Activated CD8-positive, alpha-beta memory T cell treated with anti-CD3 and anti-CD28 coated beads for 1 hour (primary cell): Measurements from ENCODE around the gene MDN1.

Source experiments
- DNase-seq, 2 donors: peaks; one replicate each; pipeline ENCODE4 v3.0.0-alpha.2; 2020; ENCODE audit warnings: low read depth in 1 of 2; ENCODE audit errors: extremely low read depth in 1 of 2

MDN1 gene

DNA sequence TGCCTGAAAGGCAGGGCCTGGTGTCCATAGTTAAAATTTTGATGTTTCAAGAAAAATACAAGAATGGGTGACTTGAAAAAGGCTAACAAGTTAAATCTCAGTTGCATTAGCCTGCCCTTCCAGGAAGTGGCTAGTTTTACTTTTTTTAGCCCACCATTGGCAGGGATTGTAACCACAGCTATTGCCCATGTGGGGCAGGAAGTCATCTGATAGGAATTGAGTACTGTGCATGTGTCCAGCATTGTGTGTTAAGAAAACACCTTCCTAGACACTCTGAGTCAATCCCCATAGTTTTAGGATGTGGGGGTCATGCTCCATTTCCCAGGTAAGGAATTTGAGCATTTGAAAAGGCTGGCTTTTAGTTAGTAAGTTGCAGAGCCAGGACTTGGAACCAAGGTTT, 207.9 kb downstream of the MDN1 start:
- no peak for DNase-seq

DNA sequence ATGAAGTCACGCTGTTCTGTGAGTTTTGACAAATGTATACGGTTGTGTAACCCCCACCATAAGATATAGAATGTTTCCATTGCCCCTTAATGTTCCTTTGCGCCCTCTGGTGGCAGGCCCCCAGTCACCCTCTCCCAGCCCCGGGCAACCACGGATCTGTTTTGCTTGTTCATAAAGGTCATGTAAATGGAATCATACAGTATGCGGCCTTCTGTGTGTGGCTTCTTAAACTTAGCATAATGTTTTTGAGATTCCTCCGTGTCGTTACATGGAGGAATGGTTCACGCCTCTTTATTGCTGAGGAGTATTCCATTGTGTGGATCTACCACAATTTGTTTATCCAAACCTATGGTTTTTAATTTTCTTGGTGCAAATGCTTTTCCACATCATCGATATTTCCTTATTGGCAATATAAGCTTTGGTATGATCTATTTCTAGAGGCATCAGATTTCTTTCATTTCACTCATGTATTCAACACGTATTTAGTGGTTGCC, 209.4 kb downstream of the MDN1 start:
- peak; percentile 49 to 73 for DNase-seq

DNA sequence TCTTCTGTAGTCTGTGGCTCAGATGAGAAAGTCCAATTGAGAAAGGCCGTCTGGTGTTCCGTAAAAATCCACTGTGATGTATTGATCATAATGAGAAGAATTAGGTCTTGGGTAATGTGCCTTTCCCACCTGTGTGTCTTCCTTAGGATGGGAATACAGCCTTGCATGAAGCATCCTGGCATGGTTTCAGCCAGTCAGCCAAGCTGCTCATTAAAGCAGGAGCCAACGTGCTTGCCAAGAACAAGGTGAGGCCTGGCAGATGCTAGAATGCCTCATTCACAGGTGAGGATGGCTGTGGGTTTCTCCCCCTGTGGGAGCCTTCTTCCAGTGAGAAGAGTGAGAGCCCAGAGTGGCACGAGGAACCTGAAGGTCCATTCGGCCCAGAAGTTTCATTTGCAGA, 213.7 kb downstream of the MDN1 start:
- no peak for DNase-seq

DNA sequence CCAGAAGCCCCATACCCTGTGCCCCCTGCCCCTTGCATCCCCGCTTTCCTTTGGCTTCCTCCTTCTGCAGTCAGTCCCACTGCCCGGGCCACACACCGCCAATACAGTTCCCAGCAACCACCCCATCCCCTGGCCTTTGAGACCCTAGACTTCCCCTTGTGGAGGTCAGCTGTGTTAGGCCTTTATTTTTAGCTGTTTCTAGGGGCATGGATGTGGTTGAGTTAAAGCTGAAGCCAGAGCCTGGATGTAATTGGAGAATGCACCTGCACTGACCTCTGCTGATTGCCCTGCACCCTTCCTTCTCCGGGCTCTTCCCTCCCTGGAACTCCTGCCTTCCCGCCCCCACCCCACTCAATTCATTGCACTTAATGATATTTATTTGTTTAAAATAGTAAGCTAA, 214.9 kb downstream of the MDN1 start:
- no peak for DNase-seq

DNA sequence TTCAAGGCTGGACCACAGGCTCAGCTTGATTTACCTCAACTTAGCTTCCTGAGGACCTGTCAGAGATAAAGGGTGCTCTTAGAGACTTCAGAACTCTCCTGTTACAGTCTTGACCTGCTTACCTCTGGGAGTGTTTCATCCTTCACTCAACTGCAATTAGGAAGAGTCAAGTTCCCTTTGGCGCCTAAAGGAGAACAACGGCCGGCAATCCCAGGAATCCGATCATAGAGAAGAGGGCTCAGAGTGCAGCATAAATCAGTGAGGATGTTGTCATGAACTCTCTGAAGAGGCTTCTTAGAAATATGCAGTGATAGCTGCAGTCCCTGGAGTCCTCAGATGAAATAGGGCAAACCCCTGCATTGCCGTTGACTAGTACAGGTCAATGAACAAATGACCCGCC, 217.4 kb downstream of the MDN1 start:
- DNase-seq: no peak

DNA sequence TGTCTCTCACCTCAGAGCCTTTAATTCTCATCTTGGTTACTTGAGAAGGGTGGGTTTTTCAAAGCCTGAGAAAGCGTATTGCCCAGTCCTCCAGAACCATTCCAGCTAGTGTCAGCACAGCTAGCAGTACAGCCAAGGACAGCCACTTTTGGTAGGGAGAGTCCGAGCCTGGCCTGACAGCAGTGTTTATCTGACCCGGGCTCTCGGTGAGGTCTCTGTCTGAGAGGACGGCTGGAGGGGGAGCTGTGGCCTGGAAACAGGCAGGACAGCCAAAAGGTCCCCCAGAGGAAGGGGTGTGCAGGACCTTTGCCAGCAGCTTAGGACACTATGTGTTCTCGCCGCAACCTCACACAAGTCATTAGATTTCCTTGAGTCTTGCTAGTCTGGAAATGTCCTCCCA, 219.9 kb downstream of the MDN1 start:
- DNase-seq: no peak

DNA sequence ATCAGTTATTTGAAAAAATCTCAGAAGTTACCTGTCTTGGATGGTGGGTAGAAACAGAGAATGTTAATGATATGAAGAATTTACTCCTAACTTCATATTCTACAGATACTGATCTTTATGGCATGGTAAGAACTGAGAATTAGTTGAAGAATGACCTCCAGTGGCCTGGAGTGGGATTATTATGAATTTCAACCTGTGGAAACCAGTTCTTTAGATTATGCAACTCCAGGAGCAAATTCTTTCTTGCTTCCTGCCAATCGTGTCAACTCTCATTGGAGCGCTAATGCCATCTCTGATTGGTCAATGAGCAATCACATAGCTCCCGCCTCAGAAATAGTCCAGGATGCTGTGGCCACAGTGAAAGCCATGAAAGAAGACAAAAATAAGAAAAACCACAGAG, 221.6 kb downstream of the MDN1 start:
- no peak for DNase-seq

DNA sequence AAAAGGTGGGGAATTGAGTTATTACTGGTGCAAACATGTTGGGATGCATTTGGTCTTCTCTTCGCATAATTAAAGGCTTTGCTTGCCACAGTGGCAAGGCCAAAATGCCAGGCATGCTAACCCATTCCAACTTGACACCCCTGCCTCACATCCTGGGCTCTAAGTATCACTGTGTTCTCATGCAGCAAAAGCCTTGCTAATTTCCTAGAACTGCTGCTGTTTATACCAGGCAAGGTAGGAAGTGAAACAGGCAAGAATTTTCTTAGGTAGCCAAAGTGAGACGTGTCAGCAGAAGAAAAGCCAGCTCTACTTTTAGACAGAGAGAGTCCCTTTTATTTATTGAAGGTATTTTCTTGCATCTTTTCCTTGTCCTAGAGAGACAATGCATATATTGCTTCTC, 222.2 kb downstream of the MDN1 start:
- DNase-seq: no peak

DNA sequence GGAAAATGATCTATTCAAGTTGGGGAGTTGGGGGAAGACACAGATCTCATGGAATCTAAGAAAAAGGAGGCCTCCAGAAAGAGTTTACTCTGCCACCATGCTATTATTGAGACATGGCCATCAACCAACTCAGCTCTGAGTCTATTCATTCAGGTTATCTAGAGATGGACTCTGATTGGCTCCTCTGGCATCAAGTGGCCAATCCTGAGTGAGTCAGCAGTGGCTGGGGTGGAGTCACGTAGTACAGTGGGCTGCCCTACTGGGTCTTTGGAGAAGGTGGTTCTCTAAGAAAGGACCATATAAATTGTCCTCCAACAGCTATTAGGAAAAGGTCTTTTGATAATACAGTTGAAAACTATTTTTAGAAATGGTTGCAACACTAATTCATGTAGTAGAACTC, 223.1 kb downstream of the MDN1 start:
- no peak for DNase-seq

DNA sequence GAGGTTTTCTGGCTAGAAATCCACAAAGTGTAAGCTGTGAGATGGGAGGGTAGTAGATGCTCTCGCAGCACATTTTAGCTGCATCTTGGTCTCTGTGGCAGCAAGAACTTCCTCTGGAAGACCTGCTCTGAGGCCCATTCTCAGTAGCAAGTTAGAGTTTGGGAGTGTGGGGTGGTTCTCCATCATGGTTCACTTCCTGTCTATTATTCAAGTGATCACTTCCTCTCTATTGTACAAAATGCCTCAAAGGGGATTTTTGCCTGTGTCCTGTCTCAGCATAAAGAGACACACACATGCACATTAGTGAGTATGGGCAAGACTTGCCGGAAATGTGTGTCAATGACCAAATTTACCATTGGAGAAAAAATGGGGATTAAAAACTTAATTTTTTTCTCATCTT, 223.5 kb downstream of the MDN1 start:
- DNase-seq: no peak
